Omental fat pad (tissue), 4 donors: ENCODE data around the gene APIP. TPM values are rescaled to one million over a fixed set of nuclear protein-coding genes. Genes with fewer than 3 reads are reported as not detected.
"Not testable (repeated sequence)": the region's sequence is repeated elsewhere in the genome, so short reads cannot be mapped to it uniquely, and the experiment has no call there.

Source experiments
- ATAC-seq: fragments of 150-250 bp; one replicate; pipeline ENCODE4 v1.9.1; 2016; ENCODE audit warnings: mild to moderate bottlenecking, moderate library complexity; ENCODE audit not compliant: low FRiP score
- DNase-seq: peaks from one replicate; pipeline ENCODE4 v3.0.0-alpha.2; 2019; ENCODE audit warnings: low spot score
- CTCF ChIP-seq, 3 donors: fragments of 450-650 bp; IDR thresholded peaks; one replicate each; pipeline ENCODE4 v1.5.1; 2016 to 2017; ENCODE audit warnings: antibody characterized with exemption in 3 of 3, mild to moderate bottlenecking in 3 of 3, moderate library complexity in 2 of 3
- total RNA-seq, 4 donors: library from RNA; depleted of rRNA; stranded (reverse); fragments of >200 nt; gene quantifications; one replicate each; pipeline ENCODE4 v1.1.0, GENCODE V29; 2016

APIP gene
- total RNA-seq, 4 donors from 2014 or later = 23.0 to 56.2 (median 28.3) TPM

GRCh38 chr11:34898474-34898873, 17.7 kb downstream of the APIP start:
- TF ChIP-seq CTCF (IDR thresholded peaks at IDR 0.05) = no peak
- ATAC-seq (no peak), DNase-seq (no peak)

DNA sequence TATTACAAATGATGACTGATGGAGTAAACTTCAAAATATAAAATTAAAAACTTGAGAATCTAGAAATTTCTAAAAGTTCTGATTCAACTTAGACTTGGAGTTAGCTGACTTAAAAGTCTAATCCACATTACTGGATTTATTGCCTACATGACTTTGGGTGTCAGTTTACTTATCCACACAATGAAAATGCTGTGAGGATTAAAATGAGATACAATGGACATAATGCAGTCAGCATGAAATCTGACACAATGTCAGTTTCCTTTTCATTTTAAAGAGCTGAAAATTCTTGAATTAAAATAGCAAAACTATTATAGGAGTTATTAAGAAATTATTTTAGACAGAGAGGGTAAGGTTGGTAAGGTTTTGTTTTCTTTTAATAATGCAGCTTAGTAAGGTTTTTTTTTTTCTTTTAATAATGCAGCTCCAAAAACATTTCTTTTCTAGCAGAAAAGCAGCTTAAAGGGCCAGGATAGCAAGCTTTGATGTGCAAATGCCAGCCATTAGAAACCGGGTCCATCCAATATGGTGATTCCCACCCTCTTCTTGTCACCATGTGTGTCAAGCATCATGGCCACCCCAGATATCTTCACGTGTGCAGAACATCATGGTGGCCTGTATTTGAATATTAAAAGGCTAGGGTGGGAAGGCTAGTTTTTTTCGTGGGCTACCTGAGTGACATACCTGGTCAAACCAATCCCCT, 18.9 kb downstream of the APIP start:
- TF ChIP-seq CTCF (IDR thresholded peaks at IDR 0.05) = no peak
- DNase-seq (no peak), ATAC-seq (no peak)

DNA sequence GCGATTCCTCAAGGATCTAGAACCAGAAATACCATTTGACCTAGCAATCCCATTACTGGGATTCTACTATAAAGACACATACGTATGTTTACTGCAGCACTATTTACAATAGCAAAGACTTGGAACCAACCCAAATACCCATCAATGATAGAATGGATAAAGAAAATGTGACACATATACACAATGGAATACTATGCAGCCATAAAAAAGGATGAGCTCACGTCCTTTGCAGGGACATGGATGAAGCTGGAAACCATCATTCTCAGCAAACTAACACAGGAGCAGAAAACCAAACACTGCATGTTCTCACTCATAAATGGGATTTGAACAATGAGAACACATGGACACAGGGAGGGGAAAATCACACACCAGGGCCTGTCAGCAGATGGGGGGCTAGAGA, 20.0 kb downstream of the APIP start:
- ATAC-seq, DNase-seq: not testable (repeated sequence)

DNA sequence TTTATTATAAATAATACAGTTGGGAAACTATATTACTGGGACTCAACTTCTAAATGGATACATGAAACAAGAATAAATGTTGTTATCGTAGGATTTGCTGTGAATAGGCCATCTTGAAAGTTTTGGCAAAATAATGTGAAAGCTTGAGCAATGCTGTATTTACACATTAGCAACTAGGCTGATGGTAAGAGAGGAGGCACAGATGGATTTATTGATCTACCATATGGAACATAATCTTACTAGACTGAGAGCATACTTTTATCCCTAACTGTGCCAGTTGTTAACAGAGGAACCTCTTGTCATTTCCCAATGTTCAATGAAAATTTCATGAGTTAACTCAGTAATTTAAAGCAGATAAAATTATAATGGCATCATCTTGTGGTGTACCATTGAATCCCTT, 22.8 kb downstream of the APIP start:
- ATAC-seq (no peak), DNase-seq (no peak)
- TF ChIP-seq CTCF (IDR thresholded peaks at IDR 0.05) = no peak

DNA sequence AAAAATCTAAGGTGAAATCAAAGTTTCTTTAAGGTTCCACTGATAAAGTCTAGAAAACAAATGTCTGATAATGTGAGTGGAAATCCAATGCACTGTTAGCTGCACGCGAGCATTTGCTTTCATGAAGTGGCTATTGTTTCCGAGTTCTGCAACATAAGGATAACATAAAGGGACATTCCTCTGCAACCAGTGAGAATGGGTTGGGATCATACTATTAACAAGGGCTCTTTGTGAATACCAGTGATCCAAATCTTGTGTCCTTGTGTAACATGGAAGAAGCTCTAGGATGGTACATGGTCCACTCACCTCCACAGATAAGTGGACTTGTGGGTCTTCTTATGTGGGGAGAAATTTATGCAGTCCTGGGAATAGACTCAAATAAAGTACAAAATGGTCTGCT, 24.6 kb downstream of the APIP start:
- TF ChIP-seq CTCF (IDR thresholded peaks at IDR 0.05) = no peak
- DNase-seq = no peak
- ATAC-seq = no peak

GRCh38 chr11:34890812-34891211, 25.4 kb downstream of the APIP start:
- TF ChIP-seq CTCF (IDR thresholded peaks at IDR 0.05) = no peak
- DNase-seq (no peak), ATAC-seq (no peak)

DNA sequence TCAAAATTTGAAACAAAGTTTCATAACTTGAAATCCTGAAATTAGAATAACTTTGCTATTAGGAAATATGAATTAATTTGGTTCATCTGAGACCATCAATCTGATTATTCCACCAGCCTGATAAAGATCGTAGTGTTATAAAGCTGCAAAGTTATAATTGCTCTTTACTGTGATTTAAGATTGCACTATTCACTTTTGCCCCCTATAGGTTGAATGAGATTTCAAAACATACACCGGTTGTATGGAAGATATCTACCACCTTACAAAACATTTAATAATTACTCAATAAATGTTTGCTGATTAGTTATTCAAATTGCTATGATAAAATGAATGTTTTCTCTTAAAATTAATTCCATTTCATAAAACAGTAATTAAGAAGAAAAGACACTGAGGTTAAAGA, 26.1 kb downstream of the APIP start:
- DNase-seq (no peak), ATAC-seq (no peak)
- TF ChIP-seq CTCF (IDR thresholded peaks at IDR 0.05) = no peak
